Natural killer cell (primary cell): Measurements from ENCODE around the gene PAPLN. TPM values are rescaled to one million over a fixed set of nuclear protein-coding genes. Genes with fewer than 3 reads are reported as not detected.

Experiments
- ATAC-seq, 3 donors: fragments of 150-1000 bp in 2 of 3; fragments of 200-7000 bp in 1 of 3; cut with Tn5 transposase; 1 replicate in 1 of 3; 2 replicates in 2 of 3; pipeline ENCODE4 v1.10.0; 2021; ENCODE audit warnings: mild to moderate bottlenecking in 2 of 3, moderate library complexity in 2 of 3
- DNase-seq, 2 donors: peaks; one replicate each; pipeline versions ENCODE4 v3.0.0 to v3.0.0-alpha.2; 2013 to 2021; ENCODE audit warnings: mixed read lengths in 1 of 2
- H3K27ac ChIP-seq: one replicate; pipeline ENCODE4 v1.5.1; 2013; ENCODE audit warnings: mild to moderate bottlenecking, low read length
- H3K27me3 ChIP-seq: one replicate; pipeline ENCODE4 v1.6.1; 2013; ENCODE audit warnings: low read length; ENCODE audit not compliant: control insufficient read depth, insufficient read depth
- H3K36me3 ChIP-seq: one replicate; pipeline ENCODE4 v1.6.1; 2013; ENCODE audit warnings: low read length; ENCODE audit not compliant: control insufficient read depth, insufficient read depth
- H3K4me1 ChIP-seq: one replicate; pipeline ENCODE4 v1.6.1; 2013; ENCODE audit warnings: low read length; ENCODE audit not compliant: control insufficient read depth, insufficient read depth
- H3K4me3 ChIP-seq: one replicate; pipeline ENCODE4 v1.5.1; 2013; ENCODE audit warnings: low read length
- H3K9me3 ChIP-seq: one replicate; pipeline ENCODE4 v1.6.1; 2013; ENCODE audit warnings: low read length; ENCODE audit not compliant: control insufficient read depth, insufficient read depth
- H3K27ac Mint-ChIP-seq, 2 donors: one replicate each; pipeline ENCODE4 v1.8.0; 2022; ENCODE audit warnings: mild to moderate bottlenecking in 2 of 2, mixed read lengths in 2 of 2, moderate library complexity in 1 of 2
- H3K27me3 Mint-ChIP-seq, 2 donors: one replicate each; pipeline ENCODE4 v1.8.0; 2022; ENCODE audit warnings: low read depth in 2 of 2, mixed read lengths in 2 of 2
- H3K36me3 Mint-ChIP-seq: one replicate; pipeline ENCODE4 v1.8.0; 2022; ENCODE audit warnings: mixed read lengths
- H3K4me1 Mint-ChIP-seq, 2 donors: one replicate each; pipeline ENCODE4 v1.8.0; 2022; ENCODE audit warnings: mixed read lengths in 2 of 2
- H3K4me3 Mint-ChIP-seq: one replicate; pipeline ENCODE4 v1.8.0; 2022; ENCODE audit warnings: mild to moderate bottlenecking, moderate library complexity, mixed read lengths
- H3K9me3 Mint-ChIP-seq, 2 donors: one replicate each; pipeline ENCODE4 v1.8.0; 2022; ENCODE audit warnings: mixed read lengths in 2 of 2
- WGBS: methylation state at CpG from one replicate; pipeline ENCODE4 v1.1.7; 2013; ENCODE audit warnings: missing lambda C conversion rate; ENCODE audit not compliant: insufficient coverage; 5-methylcytosine and 5-hydroxymethylcytosine counted together
- intact Hi-C: fragments of 100-400 bp; cut with micrococcal nuclease; formaldehyde crosslinking; loops from one replicate; pipeline ENCODE4 v1.14.2; 2022
- total RNA-seq, 4 donors: library from RNA; stranded (reverse); fragments of 120-200 nt in 1 of 4; gene quantifications; one replicate each; pipeline versions ENCODE4 v1.2.3 to v1.2.4, GENCODE V29; 2013 to 2022
- TF ChIP-seq, protein P1 (sequence below): fragments of 200-600 bp; IDR thresholded peaks from one replicate; pipeline ENCODE4 v1.8.0; 2022; ENCODE audit warnings: antibody characterized with exemption

Gene PAPLN
- total RNA-seq, 3 donors from 2014 or later (not counting 1 experiment from before 2014, with no cell fraction given), result 0.24 to 0.70 (median 0.34) TPM

DNA sequence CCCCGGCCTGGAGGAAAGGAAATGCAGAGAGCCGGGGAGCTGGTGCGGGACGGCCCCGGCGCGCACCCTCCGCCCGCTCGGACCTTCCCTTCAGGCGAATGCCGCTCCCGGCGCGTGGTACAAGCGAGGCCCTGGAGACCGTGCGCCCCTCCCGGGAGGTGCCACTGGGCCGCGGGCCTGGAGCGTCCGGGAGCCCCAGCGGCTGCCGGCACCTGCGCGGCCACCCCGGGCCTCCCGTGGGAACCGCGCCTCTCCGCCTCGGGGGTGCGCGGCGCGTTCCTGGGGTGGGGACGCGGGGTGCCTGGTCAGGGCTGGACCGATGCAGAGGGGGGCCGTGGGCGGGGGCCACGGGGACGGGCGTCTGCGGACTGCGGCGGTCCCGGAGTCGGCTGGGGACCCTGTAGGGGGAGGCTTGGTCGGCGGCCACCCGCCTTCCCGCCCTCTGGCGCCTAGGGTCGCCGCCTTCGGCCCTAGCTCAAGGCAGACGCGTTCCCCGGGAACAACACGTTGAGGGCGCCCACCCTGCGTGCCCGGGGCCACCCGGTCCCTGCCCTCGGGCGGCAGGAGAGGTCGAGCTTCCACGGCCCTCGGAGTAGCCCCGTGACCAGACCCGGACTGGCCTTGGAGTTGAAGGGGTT is 599 bp downstream of the PAPLN start:
- 3% methylated on average over 73 of the region's 73 CpGs for WGBS
- H3K27me3 ChIP-seq, result peaks cover 22% of the 10 kb centered on the region
- intact Hi-C loops, result no loop called here
- Mint-ChIP-seq H3K4me3 (no peak overlapping the region), H3K9me3 (no peaks in the 10 kb centered on the region), H3K36me3 (no peaks in the 10 kb centered on the region), H3K4me1 (peaks cover 6 to 13% of the 10 kb centered on the region in 2 donors), H3K27me3 (peaks cover 65 to 72% of the 10 kb centered on the region in 2 donors), H3K27ac (no peak overlapping the region)
- TF ChIP-seq, protein P1, sequence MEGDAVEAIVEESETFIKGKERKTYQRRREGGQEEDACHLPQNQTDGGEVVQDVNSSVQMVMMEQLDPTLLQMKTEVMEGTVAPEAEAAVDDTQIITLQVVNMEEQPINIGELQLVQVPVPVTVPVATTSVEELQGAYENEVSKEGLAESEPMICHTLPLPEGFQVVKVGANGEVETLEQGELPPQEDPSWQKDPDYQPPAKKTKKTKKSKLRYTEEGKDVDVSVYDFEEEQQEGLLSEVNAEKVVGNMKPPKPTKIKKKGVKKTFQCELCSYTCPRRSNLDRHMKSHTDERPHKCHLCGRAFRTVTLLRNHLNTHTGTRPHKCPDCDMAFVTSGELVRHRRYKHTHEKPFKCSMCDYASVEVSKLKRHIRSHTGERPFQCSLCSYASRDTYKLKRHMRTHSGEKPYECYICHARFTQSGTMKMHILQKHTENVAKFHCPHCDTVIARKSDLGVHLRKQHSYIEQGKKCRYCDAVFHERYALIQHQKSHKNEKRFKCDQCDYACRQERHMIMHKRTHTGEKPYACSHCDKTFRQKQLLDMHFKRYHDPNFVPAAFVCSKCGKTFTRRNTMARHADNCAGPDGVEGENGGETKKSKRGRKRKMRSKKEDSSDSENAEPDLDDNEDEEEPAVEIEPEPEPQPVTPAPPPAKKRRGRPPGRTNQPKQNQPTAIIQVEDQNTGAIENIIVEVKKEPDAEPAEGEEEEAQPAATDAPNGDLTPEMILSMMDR, result no peak
- H3K27ac ChIP-seq, result no peak overlapping the region
- H3K4me3 ChIP-seq, result no peak overlapping the region
- no peaks in the 10 kb centered on the region for H3K9me3 ChIP-seq
- ATAC-seq, result no peak
- H3K36me3 ChIP-seq, result no peaks in the 10 kb centered on the region
- no peak for DNase-seq
- H3K4me1 ChIP-seq, result peaks cover 21% of the 10 kb centered on the region

GRCh38 chr14:73238424-73238852 is 1.1 kb downstream of the PAPLN start:
- no peaks in the 10 kb centered on the region for H3K36me3 Mint-ChIP-seq
- DNase-seq, result no peak
- Histone ChIP-seq H3K9me3 (no peaks in the 10 kb centered on the region), H3K27me3 (peaks cover 22% of the 10 kb centered on the region), H3K27ac (no peak overlapping the region), H3K4me1 (peaks cover 21% of the 10 kb centered on the region), H3K36me3 (no peaks in the 10 kb centered on the region), H3K4me3 (no peak overlapping the region)
- H3K27me3 Mint-ChIP-seq, result peaks cover 70 to 75% of the 10 kb centered on the region in 2 donors
- WGBS, result 34% methylated on average over 10 of the region's 10 CpGs
- H3K4me1 Mint-ChIP-seq, result peaks cover 6 to 15% of the 10 kb centered on the region in 2 donors
- TF ChIP-seq, protein P1, result no peak
- ATAC-seq, result no peak
- no peaks in the 10 kb centered on the region for H3K9me3 Mint-ChIP-seq
- H3K27ac Mint-ChIP-seq, result no peak overlapping the region
- no peak overlapping the region for H3K4me3 Mint-ChIP-seq
- intact Hi-C loops, result no loop called here

GRCh38 chr14:73238941-73239340 is 1.6 kb downstream of the PAPLN start:
- peaks cover 70 to 75% of the 10 kb centered on the region in 2 donors for H3K27me3 Mint-ChIP-seq
- peaks cover 22% of the 10 kb centered on the region for H3K27me3 ChIP-seq
- peaks cover 21% of the 10 kb centered on the region for H3K4me1 ChIP-seq
- no peaks in the 10 kb centered on the region for H3K9me3 ChIP-seq
- no peaks in the 10 kb centered on the region for H3K36me3 ChIP-seq
- DNase-seq (no peak), ATAC-seq (no peak)
- TF ChIP-seq, protein P1, result no peak
- H3K4me3 ChIP-seq, result no peak overlapping the region
- H3K9me3 Mint-ChIP-seq, result no peaks in the 10 kb centered on the region
- no peak overlapping the region for H3K27ac ChIP-seq
- peaks cover 6 to 20% of the 10 kb centered on the region in 2 donors for H3K4me1 Mint-ChIP-seq
- intact Hi-C loops, result no loop called here
- H3K36me3 Mint-ChIP-seq, result no peaks in the 10 kb centered on the region
- WGBS, result 86% methylated on average over 11 of the region's 11 CpGs
- no peak overlapping the region for H3K4me3 Mint-ChIP-seq
- H3K27ac Mint-ChIP-seq, result no peak overlapping the region
